Endometrial microvascular endothelial cells (primary cell): ENCODE measurements around the gene PRAMEF2. TPM values are rescaled to one million over a fixed set of nuclear protein-coding genes. Genes with fewer than 3 reads are reported as not detected.

ENCODE experiments used
- total RNA-seq: library from RNA; depleted of rRNA; stranded (reverse); fragments of >200 nt; gene quantifications from one replicate; pipeline ENCODE4 v1.2.3, GENCODE V29; 2015; ENCODE audit errors: inconsistent ontology term

The PRAMEF2 gene
- total RNA-seq, 1 donor from 2014 or later: not detected

Other genes starting within 250 kb of the PRAMEF2 start
- 55.8 TPM for gene DHRS3, start 238.9 kb upstream of the PRAMEF2 start, total RNA-seq
- not detected for gene AADACL4, start 213.0 kb upstream of the PRAMEF2 start, total RNA-seq
- not detected for gene AADACL3, start 141.0 kb upstream of the PRAMEF2 start, total RNA-seq
- gene CFAP107, start 110.9 kb upstream of the PRAMEF2 start, total RNA-seq: not detected
- gene PRAMEF12, start 83.3 kb upstream of the PRAMEF2 start, total RNA-seq: not detected
- gene PRAMEF1, start 65.7 kb upstream of the PRAMEF2 start, total RNA-seq: not detected
- not detected for gene PRAMEF11, start 25.7 kb upstream of the PRAMEF2 start, total RNA-seq
- gene HNRNPCL1, start 8.4 kb upstream of the PRAMEF2 start, total RNA-seq: not detected
- not detected for gene PRAMEF4, start 29.1 kb downstream of the PRAMEF2 start, total RNA-seq
- gene PRAMEF10, start 41.2 kb downstream of the PRAMEF2 start, total RNA-seq: not detected
- gene PRAMEF7, start 59.5 kb downstream of the PRAMEF2 start, total RNA-seq: not detected
- not detected for gene PRAMEF6, start 90.5 kb downstream of the PRAMEF2 start, total RNA-seq
- not detected for gene PRAMEF27, start 199.5 kb downstream of the PRAMEF2 start, total RNA-seq
- not detected for gene HNRNPCL3, start 203.7 kb downstream of the PRAMEF2 start, total RNA-seq
- not detected for gene PRAMEF25, start 213.7 kb downstream of the PRAMEF2 start, total RNA-seq